HG03135 (cell line): ENCODE measurements around the gene SLC39A11.
"Not testable (repeated sequence)": the region's sequence is repeated elsewhere in the genome, so short reads cannot be mapped to it uniquely, and the experiment has no call there.

Source experiments
- ATAC-seq: cut with Tn5 transposase; IDR thresholded peaks from one replicate; pipeline ENCODE4 v1.9.1; 2021; ENCODE audit warnings: mild to moderate bottlenecking, moderate library complexity; ENCODE audit not compliant: unreplicated experiment

SLC39A11 gene

GRCh38 chr17:72852277-72852938 is 240.1 kb downstream of the SLC39A11 start:
- no peak for ATAC-seq

DNA sequence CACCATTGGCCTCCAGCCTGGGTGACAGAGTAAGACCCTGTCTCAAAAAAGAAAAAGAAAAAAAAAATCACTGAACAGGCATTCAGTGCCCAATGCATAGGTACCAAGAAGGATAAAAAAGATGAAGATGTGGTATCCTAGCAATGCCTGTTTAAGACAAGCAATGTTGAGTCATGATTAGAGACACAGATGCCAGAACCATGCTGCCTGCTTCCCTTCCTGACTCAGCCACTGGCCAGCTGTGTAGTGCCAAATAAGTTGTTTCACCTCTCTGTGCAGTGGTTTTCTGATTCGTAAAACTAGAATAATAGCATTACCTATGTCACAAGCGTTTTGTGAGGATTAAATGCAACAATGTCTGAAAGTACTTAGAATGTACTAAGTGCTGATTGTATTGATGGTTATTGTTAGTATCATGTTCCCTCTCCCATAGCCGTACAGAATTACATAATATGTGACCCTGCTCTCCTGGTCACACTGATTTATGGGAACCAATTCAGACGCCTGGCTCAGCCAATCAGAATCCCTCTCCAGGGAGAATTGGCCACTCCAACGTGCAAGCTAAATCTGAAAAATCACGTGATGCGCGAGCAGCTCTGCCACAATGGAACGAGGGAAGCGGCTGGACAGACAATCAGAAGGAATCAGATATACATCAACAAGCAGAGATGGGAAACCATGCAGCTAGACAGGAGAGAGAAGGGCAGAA is 241.9 kb downstream of the SLC39A11 start:
- ATAC-seq, result no peak

GRCh38 chr17:72846399-72846798 is 246.1 kb downstream of the SLC39A11 start:
- ATAC-seq, result no peak

DNA sequence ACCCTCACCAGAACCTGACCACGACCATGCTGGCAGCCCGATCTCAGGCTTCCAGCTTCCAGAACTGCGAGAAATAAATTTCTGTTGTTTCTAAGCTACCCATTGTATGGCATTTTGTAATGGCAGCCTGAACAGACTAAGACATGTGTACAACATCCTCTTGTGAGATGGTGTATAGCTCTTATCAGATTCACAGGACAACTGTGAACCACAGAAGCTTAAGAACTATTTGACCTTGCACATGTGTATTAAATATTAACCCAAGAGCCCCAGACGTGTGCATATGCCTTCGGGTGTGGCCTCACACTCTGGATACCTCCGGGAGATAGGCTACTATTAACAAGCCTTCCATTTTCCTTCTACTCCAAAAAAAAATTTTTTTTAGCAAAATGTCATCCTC is 248.9 kb downstream of the SLC39A11 start:
- no peak for ATAC-seq

GRCh38 chr17:72840019-72840418 is 252.5 kb downstream of the SLC39A11 start:
- ATAC-seq, result no peak

DNA sequence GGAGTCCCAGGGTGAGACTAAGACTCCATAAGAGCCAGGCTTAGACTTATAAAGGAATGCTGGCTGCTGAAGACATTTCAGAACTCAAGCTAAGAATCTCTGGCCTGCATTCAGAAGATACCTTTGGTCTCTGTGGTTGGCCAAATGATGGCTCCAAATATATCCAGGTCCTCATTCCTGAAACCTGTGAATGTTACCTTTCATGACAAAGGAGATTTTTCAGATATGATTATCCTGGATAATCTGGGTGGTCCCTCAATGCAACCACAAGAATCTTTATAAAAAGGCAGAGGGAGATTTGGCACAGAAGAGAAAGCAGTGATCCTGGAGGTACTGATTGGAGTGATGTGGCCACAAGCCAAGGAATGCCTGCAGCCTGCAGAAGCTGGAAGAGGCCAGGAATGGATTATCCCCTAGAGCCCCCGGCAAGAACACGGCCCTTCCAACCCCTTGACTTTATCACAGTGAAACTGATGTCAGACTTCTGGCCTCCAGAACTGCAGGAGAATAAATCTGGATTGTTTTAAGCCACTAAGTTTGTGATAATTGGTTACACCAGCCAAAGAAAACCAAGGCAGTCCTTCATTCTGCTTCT is 253.3 kb downstream of the SLC39A11 start:
- ATAC-seq, result no peak

GRCh38 chr17:72838581-72838980 is 253.9 kb downstream of the SLC39A11 start:
- ATAC-seq, result no peak

- ATAC-seq, result no peak
Observed at GRCh38 chr17:72838068-72838467, 254.4 kb downstream of the SLC39A11 start.

- ATAC-seq, result no peak
Observed at GRCh38 chr17:72837335-72837734, 255.2 kb downstream of the SLC39A11 start.

DNA sequence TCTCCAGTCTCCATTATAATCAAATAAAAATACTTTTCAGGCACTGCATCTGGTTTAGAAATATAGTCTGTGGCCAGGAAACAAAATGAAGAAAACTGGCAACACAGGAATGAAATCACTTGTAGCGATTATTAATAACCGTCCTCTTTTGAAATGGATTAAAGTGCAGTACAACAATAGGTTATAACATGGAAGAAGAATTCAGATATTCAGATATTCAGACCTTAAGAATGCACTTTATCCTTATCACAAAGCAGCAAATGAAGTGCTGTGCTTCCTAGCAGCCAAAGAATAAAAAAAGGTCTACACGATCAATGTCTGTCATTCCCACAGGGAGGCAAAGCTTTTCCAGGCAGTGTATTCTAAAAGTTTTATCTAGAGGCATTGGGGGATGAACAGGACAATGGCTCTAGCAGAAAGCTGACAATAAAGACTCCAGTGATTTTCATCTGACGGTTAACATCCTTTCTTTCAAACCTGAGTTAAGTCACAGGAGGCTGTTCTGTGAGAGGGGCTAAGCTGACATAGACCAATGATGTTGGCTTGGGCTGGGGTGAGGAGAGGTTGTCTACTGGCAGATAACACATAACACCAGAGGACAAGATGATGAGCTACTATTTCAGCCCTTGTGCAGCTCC is 259.2 kb downstream of the SLC39A11 start:
- no peak for ATAC-seq

DNA sequence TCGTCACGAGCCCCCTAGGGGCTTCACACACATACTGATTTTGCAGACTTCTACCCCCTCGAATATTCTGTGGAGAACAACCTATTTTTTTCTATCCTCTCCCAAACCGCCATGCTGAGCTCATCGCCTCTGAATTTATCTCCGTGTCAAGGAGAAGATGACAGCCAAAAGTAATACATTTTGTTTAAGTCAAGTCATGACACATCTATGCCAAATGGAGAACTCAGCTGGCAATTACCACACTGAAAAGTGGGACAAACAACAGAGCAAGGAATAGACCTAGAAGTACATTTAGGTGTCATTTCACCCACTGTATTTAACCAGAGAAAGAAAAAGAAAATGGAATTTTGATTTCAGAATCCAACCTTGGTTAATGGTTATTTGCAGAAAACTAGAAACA is 260.2 kb downstream of the SLC39A11 start:
- no peak for ATAC-seq

- no peak for ATAC-seq
Observed at GRCh38 chr17:72829883-72830282, 262.6 kb downstream of the SLC39A11 start.

DNA sequence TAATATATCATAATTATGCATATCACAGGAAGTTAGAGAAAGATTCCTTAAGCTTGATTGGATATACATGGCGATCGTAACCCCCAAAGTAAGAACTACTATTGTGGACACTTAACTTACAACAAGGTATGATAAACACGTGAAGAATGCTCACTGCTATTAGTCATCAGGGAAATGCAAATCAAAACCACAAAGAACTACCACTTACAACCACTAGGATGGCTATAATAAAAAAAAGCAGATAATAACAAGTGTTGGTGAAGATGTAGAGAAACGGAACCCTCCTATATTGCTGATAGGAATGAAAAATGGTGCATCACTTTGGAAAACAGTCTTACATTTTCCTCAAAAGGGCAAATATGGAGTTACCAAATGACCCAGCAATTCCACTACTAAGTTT is 265.9 kb downstream of the SLC39A11 start:
- ATAC-seq, result no peak

GRCh38 chr17:72826059-72826458 is 266.4 kb downstream of the SLC39A11 start:
- not testable (repeated sequence) for ATAC-seq

DNA sequence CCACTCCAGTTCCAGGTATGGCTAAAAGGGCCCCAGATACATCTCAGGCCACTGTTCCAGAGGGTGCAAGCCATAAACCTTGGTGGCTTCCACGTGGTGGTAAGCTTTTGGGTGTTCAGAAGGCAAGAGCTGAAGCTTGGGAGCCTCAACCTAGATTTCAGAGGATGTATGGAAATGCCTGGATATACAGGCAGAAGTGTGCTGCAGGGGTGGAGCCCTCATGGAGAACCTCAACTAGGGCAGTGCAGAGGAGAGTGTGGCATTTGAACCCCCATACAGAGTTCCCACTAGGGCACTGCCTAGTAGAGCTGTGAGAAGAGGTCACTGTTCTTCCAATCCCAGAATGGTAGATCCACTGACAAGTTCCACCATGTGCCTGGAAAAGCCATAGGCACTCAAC is 267.3 kb downstream of the SLC39A11 start:
- ATAC-seq, result no peak

DNA sequence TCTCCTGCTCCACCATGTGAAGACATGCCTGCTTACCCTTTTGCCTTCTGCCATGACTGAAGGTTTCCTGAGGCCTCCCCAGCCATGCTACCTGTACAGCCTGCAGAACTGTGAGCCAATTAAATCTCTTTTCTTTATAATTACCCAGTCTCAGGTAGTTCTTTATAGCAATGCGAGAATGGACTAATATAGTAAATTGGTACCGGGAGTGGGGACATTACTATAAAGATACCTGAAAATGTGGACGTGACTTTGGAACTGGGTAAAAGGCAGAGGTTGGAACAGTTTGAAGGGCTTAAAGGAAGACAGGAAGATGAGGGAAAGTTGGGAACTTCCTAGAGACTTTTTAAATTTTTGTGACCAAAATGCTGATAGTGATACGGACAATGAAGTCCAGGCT is 268.2 kb downstream of the SLC39A11 start:
- not testable (repeated sequence) for ATAC-seq

- no peak for ATAC-seq
Observed at GRCh38 chr17:72822358-72823023, 270.0 kb downstream of the SLC39A11 start.

DNA sequence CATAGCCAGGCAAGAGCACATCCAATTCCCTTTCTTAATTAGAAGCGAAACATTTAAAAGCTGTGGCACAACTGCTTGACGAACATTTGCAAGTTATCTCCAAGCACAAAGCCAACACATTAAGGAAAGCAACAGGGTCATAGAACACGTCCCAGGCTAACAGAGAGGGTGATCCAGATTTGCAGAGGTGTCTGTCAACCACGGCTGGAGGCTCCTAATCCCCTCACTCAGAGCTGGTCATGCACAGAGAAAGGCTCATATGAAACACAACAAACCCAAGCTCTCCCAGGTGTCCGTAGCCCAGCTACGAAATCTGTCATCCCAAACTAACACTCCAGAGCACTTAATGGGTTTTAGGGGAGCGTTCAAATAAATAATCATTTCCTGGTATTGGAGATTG is 276.1 kb downstream of the SLC39A11 start:
- no peak for ATAC-seq

- ATAC-seq, result no peak
Observed at GRCh38 chr17:72813481-72813880, 279.0 kb downstream of the SLC39A11 start.

DNA sequence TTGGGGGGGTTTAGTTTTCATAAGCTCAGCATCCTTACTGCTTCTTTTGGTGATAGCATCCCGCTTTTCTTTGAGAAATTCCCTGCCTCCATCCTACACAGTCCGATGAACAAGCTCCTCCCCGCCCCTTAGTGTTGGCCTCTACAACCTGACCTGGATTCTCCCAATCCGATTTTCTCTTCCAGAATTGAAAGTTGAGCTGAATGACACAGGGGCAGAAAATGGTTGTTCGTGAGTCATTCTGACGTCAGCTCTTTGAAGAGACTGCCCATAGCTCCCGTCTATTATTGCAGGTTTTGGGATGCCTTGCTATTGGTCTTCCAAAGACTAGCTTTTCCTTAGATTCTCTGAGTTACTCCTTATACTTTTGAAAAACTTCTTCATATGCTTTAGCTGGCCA is 279.7 kb downstream of the SLC39A11 start:
- no peak for ATAC-seq

GRCh38 chr17:72811976-72812687 is 280.4 kb downstream of the SLC39A11 start:
- no peak for ATAC-seq
